ENCODE measurements around the gene F2R.
A peak's percentile ranks its signal among the peaks of the same experiment; 100 is the strongest.
"Not testable (repeated sequence)": the region's sequence is repeated elsewhere in the genome, so short reads cannot be mapped to it uniquely, and the experiment has no call there.

F2R gene

DNA sequence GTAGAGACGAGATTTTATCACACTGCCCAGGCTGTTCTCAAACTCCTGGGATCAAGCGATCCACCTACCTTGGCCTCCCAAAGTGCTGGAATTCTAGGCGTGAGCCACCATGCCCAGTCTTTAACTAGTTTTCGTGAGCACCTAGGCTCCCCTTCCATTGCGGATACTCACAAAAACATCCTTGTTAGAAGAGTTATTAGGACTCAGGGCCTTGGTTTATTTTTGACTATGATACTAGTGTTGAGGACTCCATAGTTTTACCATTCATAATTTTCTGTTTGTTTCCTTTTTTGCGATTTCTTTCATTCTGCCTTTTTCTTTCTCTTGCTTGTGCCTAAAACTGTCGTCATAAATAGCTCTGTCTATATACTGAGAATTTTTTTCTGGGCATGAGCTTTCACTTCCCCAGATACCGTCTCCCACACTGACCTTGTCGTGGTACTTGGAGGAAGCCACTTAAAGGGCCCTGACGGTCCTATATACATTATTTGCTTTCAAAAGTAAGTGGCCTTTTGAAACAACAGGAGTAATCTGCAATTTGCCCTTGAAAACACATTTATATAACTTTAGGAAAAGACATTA, 5.2 kb downstream of the F2R start:
- peak; percentile 83 for DNase-seq

DNA sequence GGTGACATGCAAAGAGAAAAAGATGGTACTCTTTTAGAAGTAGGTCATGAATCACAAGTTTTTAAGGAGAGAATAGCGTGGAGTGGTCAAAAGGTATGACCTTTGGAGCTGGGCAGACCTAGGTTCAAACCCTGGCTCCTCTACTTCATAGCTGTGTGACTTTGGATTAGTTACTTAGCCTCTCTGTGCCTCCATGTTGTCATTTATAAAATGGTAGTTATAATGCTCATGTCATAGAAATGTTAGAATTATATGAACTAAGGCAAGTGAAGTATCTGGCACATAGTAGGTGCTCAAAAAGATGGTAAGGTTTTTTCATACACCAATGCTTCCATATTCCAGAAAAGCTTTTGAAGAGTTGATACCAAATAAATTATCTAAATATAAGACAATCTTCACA, 7.3 kb downstream of the F2R start:
- no peak for DNase-seq

DNA sequence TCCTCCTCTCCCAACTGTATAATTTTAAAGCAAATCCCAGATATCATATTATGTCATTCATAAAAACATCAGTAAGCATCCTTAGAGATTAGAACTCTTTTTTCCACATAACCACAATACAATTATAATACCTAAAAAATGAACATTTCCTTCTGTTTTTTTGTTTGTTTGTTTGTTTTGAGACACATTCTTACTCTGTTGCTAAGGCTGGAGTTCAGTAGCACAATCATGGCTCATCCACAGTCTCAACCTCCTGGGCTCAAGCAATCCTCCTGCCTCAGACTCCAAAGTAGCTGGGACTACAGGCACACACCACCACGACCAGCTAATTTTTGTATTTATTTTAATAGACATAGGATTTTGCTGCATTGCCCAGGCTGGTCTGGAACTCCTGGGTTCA, 8.0 kb downstream of the F2R start:
- DNase-seq: no peak

- DNase-seq: peak; percentile 4
These were observed 8.9 kb downstream of the F2R start for GRCh38 chr5:76724871-76725270.

DNA sequence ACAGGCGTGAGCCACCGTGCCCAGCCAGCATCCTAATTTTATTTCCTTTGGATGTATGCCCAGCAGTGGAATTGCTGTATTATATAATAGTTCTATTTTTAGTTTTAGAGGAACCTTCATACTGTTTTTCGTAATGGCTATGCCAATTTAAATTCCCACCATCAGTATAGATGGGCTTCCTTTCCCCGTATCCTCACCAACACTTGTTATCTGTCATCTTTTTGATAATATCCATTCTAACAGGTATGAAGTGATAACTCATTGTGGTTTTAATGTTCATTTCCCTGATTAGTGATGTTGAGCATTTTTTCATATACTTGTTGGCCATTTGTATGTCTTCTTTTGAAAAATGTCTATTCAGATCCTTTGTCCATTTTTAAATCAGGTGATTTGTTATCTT, 13.0 kb downstream of the F2R start:
- no peak for DNase-seq

GRCh38 chr5:76729373-76730290, 13.7 kb downstream of the F2R start:
- no peak for DNase-seq

GRCh38 chr5:76732405-76733048, 16.6 kb downstream of the F2R start:
- no peak for DNase-seq

- DNase-seq: no peak
These were observed 17.1 kb downstream of the F2R start for GRCh38 chr5:76733049-76733417.

DNA sequence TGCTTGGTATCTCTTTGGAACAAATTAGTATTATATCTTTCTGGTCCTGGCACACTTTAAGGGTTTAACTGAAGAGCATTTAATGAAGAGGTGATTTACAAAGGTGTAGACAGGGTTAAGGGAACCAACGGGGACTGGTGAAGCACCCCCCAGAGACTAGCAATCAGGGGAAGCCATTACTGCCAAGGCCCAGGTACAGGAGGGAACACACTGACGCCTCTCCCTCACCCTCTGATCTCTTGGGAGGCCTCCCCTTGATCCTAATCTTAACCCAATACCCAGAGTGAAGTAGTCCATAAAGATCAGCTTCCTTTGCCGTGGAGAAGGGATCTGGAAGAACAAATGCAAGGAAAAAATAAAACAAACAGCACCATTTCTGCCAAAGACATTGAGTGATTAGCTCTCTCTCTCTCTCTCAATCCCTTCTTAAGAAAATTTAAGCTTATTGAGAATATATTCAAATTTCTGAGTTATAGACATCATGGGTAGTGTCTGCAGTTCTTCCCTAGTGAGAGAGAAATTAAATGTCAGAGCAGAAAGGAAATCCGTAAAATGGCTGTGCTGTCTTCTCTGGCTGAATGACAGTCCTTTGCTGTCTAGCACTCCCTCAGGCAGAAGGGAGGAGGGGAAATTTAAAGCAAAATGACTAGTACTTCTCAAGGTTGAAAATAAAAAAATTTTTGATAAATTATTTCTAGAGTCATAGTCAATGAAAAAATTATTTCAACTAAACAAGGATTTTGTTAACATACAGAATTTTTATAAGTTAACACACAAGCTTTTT, 20.0 kb downstream of the F2R start:
- no peak for DNase-seq

DNA sequence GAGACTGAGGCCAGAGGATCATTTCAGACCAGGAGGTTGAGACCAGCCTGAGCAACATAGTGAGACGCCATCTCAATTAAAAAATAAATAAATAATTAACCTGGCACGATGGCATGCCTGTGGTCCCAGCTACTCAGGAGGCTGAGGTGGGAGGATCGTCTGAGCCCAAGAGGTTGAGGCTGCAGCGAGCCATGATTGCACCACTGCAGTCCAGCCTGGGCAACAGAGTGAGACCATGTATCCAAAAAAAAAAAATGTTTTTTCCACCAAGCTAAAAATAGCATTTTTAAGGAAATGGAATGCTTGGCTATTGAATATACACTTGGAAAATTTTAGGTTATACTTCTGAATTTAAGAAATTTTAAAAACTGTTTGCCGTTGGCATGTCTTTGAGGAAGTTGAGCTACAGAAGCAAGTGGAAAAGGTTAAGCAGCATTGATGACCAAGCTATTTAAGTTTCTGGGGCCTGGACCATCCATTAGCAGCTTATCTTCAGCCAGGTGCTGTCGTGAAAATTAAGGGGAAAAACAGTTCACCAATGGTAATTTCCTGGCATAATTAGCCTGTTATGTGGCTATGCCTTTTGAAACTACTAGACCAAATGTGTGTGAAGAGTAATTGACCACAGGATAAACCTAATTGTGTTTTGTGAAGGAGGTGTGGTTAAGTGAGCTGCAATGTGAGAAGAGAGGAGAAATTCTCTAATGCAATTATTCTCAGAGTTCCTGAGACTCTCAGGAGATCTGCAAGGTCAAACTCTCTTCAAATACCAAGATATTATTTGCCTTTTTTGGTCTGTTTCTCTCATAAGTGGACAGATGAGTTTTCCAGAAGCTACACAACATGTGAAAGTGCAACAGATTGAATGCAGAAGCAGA, 21.0 kb downstream of the F2R start:
- no peak for DNase-seq

DNA sequence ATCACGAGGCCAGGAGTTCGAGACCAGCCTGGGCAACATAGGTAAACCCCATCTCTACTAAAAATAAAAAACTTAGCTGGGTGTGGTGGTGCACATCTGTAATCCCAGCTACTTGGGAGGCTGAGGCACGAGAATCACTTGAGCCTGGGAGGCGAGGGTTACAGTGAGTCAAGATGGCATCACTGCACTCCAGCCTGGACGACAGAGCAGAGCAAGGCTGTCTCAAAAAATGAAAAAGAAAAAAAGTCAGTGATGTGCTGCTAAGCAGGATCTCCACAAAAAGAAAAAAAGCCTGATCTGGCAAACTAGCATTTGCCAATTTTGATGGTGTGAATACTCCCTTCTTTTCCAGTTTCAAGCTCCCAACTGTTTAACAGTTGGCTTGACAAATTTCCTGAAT, 21.9 kb downstream of the F2R start:
- no peak for DNase-seq

- not testable (repeated sequence) for DNase-seq
These were observed 25.6 kb downstream of the F2R start for GRCh38 chr5:76741506-76741905.

DNA sequence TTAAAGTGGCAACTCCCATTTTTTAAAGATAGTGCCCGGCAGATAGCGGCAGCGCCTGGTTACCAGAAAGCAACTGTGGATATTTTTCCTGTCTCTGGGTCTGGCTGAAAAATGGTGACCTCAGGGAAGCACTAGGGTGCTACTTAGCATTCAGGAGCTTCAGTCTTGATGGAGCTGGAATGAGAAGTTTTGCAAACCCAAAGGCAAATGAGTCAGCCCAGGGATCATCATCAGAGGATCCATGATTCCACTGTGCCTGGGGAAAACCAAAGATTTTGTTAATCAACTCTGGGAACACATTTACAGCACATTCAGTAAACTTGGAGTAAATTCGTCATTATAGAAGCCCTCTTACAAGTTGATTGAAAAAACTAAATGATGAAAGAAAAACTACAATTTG, 26.7 kb downstream of the F2R start:
- DNase-seq: no peak

GRCh38 chr5:76744632-76745031, 28.7 kb downstream of the F2R start:
- DNase-seq: no peak

DNA sequence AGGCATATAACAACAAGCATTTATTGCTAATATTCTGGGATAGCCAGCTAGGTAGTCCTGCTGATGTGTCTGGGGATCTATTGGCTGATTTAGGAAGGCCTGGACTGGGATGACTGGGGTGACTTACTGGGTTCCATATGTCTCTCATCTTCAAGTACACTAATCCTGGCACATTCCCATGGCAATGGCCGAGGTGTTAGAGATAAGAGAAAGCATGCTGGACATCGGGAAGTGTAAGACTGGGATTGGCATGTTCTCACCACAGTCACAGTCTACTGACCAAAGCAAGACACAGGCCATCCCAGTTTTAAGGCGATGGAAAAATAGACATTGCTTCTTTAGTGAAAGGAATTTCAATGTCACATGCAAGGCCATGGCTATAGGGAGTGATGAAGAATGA, 29.7 kb downstream of the F2R start:
- DNase-seq: no peak

- no peak for DNase-seq
These were observed 30.8 kb downstream of the F2R start for GRCh38 chr5:76746677-76747076.

DNA sequence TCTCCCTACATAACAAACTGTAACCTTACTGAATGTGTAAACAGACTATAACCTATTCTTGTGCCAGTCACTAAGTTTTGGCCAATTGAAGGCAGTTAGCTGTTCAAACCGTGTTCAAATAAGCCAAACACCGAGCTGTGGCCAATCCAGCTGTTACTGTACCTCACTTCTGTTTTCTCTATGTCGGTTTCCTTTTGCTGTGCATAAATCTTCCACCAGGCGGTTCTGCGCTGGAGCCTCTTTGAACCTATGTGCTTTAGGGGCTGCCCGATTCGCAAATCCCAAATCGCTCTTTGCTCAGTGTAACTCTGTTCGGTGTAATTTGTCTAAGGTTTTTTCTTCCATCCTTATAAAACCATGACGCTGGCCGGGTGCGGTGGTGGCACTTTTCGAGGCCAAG, 31.8 kb downstream of the F2R start:
- DNase-seq: no peak

- DNase-seq: no peak
These were observed 35.4 kb downstream of the F2R start for GRCh38 chr5:76751291-76751690.

DNA sequence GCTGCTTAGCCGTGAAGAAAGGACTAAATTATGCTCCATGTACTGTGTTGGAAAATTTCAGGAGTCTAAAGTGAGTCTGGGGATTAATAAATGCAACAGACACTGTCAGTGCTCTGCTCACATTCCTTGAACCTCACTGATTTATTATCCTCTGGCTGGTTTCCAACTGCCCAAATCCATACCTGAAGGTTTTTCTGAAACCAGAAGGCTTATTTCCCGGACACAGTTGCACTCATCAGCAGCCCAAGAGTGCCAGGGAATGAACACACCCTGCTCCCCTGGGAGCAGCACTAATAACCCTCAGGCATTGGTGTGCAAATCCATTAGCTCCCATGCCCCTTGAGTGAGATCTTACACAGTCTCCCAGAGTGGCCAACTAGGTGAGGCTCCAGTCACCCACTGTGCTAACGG, 38.7 kb downstream of the F2R start:
- DNase-seq: no peak

DNA sequence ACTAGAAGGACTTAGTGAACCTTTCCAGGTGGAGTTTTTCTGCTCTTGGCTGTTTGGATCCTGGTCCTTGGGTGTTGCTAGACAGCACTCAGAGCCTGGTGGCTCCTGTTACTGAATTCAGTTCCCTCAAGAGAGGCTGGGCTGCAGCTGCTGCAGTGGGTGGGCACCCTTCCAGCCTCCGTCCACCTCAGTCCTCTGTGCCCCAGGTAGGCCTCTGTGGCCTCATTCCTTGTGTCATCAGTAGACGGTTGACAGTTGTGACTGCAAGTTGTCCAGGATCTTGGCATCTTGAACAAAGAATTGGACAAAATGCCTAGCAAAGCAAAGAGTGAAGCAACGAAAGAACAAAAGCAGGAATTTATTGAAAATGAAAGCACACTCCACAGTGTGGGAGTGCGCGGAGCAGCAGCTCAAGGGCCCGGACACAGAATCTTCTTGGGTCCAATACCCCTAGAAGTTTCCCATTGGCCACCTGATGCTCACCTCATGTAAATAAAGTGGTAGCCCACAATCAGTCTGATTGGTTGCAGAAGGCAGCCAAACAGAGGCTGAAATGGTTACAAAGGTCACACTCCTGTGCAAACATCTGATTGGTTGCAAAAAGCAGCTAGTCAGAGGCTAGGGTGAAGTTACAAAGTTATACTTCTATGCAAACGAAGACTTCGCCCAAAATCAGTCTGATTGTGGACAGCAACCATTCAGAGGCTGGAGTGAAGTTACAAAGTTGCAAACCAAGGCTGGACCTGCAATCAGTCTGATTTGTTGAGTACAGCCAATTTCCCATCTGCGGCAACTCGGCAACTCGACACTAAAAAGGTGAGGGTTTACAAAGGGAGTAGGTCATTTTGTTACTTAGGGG, 40.1 kb downstream of the F2R start:
- no peak for DNase-seq

- DNase-seq: no peak
These were observed 41.1 kb downstream of the F2R start for GRCh38 chr5:76757049-76757448.
